Astrocyte (in vitro differentiated cells and primary cell): ENCODE results near the gene MRPL42.

Source experiments
- CTCF ChIP-seq: IDR thresholded peaks from 2 replicates; pipeline ENCODE4 v1.5.1; 2011; ENCODE audit warnings: low read depth, mild to moderate bottlenecking, inconsistent platforms, low read length, moderate library complexity; ENCODE audit not compliant: insufficient read depth
- EZH2 ChIP-seq: IDR thresholded peaks from 2 replicates; pipeline ENCODE4 v1.6.1; 2012; ENCODE audit warnings: mild to moderate bottlenecking, low read length, inconsistent platforms; ENCODE audit not compliant: insufficient read depth

GRCh38 chr12:93502802-93503623 is 35.7 kb downstream of the MRPL42 start:
- TF ChIP-seq CTCF (peak; percentile 76), EZH2 (no peak)
